Stimulated activated CD4-positive, alpha-beta T cell treated with anti-CD3 and anti-CD28 coated beads, TNF-alpha, amount 100 ng/mL, for 24 hours (primary cell): ENCODE measurements around the gene FAM229B.

Experiments
- DNase-seq, 3 experiments: peaks; one replicate each; pipeline ENCODE4 v3.0.0-alpha.2; 2020; ENCODE audit warnings: low read depth in 3 of 3

The FAM229B gene

DNA sequence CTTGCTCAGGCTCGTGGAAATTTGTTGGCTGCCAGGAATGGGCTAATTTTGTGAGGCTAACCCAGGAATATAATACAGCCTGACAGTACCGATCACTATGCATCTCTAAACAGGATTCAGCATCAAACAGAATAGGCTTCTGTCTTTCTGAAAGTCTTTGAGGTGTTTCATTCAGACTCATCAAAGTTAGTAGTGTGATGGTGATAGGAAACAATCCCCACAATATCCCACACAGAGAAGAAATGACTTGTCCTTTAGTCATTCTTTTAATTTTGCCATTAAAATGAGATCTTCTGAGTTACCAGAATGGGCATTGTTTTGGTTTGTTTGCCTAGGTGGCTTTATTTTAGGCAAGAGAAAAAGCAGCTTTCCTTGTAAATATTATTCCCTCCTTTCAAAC lies 54.3 kb downstream of the FAM229B start:
- no peak for DNase-seq

DNA sequence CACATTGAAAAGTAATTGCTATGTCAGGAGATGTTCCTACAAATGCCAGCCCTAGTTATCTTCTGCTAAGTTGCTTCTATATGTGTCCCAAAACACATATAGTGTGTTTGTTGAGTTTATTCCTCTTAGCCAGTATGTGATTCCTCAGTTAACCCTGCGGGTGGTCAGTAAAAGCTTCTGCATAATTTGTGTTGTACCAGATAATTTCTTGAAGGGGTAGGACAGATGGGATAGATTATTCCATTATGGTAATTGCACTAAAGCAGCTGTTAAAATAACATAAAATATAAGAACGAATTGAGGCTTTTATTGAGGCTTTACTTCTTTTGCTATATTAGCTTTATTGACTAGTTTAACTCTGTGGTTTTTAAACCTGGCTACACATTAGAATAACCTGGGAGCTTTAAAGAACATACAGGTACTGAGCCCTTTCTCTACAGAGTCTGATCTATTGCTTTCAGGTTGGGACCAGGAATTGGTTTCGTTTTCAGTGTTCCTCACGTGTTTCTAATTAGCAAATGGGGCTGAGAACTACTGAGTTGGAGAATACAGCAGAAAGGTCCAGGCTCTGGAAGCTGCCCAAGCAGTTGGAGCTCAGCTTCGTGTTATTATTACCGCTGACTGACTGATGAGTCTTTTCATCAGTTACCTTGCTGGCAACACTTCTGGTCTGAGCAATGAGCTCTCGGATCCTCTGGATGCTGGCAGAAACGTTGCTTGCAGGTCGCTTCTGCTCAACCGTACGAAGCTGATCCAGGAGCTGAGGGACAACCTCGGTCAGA lies 56.9 kb downstream of the FAM229B start:
- DNase-seq = no peak

DNA sequence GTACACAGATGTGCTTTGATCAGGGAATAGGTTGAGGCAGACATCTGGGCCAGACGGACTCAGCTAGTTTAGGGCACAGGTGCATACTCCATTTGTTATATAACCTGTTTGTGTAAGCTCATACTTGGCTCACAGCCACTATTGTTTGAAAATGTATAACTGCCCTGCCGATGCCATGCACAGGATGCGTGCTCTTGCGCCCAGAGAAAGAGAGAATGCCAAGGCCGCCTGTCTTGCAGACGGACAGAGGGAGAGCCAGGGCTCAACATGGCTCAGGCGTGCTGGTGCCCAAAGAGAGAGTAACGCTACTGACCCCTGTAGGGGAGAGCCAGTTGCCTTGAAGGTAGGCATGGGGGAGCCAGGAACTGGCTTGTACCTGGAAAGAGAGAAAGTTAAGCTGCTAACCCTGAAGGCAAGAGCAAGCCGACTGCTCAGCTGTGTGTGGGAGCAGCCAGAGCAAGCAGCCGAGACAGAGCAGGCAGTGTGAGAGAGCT lies 57.7 kb downstream of the FAM229B start:
- no peak for DNase-seq

DNA sequence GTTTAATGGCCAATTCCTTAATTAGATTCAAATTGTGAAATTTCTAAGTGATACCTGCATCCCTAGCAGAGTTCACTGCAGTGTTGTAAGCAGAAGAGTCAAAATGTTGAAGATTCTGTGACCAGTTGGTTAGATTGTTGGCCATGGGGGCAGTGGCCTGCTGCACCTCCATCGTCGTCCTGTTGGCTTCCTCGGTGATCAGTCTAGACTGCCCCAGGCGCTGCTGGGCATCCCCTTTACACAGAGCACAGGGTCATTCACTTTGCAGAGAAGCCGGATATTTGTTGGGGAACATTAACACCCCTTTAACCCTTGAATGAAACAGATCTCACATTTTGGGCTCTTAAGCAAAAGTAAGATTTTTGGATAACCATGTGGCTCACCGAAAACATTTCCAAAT lies 60.7 kb downstream of the FAM229B start:
- DNase-seq = no peak

DNA sequence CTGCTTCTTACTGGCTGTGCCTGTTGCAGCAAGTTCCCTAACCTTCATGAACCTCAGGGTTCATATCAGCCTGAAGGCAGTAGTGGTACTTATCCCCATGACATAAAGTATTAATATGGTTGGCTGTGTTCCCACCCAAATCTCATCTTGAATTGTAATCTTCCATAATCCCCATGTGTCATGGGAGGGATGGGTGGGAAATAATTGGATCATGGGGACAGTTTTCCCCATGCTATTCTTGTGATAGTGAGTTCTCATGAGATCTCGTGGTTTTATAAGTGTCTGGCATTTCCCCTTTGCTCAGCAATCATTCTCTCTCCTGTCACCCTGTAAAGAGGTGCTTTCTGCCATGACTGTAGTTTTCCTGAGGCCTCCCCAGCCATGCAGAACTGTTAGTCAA lies 61.8 kb downstream of the FAM229B start:
- DNase-seq = no peak

DNA sequence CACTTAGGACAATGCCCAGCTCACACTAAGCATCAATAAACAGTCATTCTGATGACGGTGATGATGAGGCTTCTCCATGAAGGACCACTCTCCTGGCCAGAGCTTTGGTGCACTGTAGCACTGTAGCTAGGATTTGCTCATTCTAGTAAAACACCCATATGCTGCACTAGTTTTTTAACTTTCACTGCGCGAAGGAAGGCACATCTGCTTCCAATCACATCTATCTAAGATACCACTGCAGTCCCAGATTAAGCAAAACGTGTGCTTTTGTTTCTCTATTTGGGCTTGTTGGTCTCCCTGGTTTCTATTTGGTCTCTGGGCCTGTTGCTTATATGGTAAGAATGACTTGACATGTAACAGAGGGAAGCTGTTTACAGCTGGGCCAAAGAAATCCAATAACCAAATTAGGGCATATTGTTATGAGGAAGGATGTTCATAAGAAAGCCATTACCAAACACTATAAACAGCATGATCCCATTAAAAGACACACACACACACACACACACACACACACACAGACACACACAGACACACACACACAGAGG lies 62.4 kb downstream of the FAM229B start:
- no peak for DNase-seq

DNA sequence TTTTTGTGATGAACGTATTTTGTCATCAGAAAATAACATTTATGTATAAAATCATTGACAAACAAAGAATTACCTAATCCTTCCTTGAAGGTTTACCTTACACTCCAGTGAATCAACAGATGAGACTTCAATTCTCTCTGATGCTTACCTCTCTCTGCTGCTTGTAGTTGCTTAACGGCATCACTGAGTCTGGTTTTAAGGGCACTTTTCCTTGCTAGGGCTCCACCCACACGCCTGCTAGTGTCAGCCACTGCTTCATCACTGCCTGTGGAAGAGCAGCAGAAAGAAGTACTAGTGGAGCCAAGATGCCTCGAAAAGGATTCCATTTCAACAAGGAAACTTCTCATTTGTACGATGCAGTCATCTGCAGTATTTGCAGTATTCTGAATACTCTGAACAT lies 63.0 kb downstream of the FAM229B start:
- no peak for DNase-seq
